CD4-positive, alpha-beta T cell treated with Interleukin-15 for 1 hour (primary cell): ENCODE results near the gene SCYL3.
"Not testable (repeated sequence)": the region's sequence is repeated elsewhere in the genome, so short reads cannot be mapped to it uniquely, and the experiment has no call there.

ENCODE experiments used
- DNase-seq: peaks from one replicate; pipeline ENCODE4 v3.0.0-alpha.2; 2020

Gene SCYL3

GRCh38 chr1:169869426-169869825 is 24.3 kb downstream of the SCYL3 start:
- DNase-seq = no peak

- no peak for DNase-seq
These were observed 24.7 kb downstream of the SCYL3 start for GRCh38 chr1:169868978-169869377.

GRCh38 chr1:169867012-169867675 is 26.6 kb downstream of the SCYL3 start:
- no peak for DNase-seq

- no peak for DNase-seq
These were observed 27.1 kb downstream of the SCYL3 start for GRCh38 chr1:169866577-169866976.

GRCh38 chr1:169864531-169864930 is 29.2 kb downstream of the SCYL3 start:
- not testable (repeated sequence) for DNase-seq

GRCh38 chr1:169860750-169861149 is 32.9 kb downstream of the SCYL3 start:
- no peak for DNase-seq

GRCh38 chr1:169860187-169860586 is 33.5 kb downstream of the SCYL3 start:
- DNase-seq = no peak

- no peak for DNase-seq
These were observed 34.7 kb downstream of the SCYL3 start for GRCh38 chr1:169859001-169859400.

- no peak for DNase-seq
These were observed 35.2 kb downstream of the SCYL3 start for GRCh38 chr1:169858467-169858866.

GRCh38 chr1:169853341-169853740 is 40.4 kb downstream of the SCYL3 start:
- DNase-seq = no peak

GRCh38 chr1:169849346-169850022 is 44.2 kb downstream of the SCYL3 start:
- no peak for DNase-seq

GRCh38 chr1:169848456-169848855 is 45.2 kb downstream of the SCYL3 start:
- no peak for DNase-seq

- DNase-seq = no peak
These were observed 48.6 kb downstream of the SCYL3 start for GRCh38 chr1:169844941-169845608.

GRCh38 chr1:169838942-169839341 is 54.8 kb downstream of the SCYL3 start:
- no peak for DNase-seq

GRCh38 chr1:169836198-169836597 is 57.5 kb downstream of the SCYL3 start:
- DNase-seq = no peak

- DNase-seq = no peak
These were observed 58.0 kb downstream of the SCYL3 start for GRCh38 chr1:169835647-169836046.

GRCh38 chr1:169834869-169835268 is 58.8 kb downstream of the SCYL3 start:
- DNase-seq = no peak

GRCh38 chr1:169833179-169833901 is 60.4 kb downstream of the SCYL3 start:
- no peak for DNase-seq

GRCh38 chr1:169829671-169830070 is 64.0 kb downstream of the SCYL3 start:
- DNase-seq = no peak

GRCh38 chr1:169824153-169824552 is 69.5 kb downstream of the SCYL3 start:
- DNase-seq = no peak

- no peak for DNase-seq
These were observed 72.2 kb downstream of the SCYL3 start for GRCh38 chr1:169821500-169821899.

GRCh38 chr1:169816617-169817016 is 77.1 kb downstream of the SCYL3 start:
- no peak for DNase-seq

GRCh38 chr1:169814265-169814664 is 79.4 kb downstream of the SCYL3 start:
- no peak for DNase-seq

GRCh38 chr1:169812131-169812530 is 81.6 kb downstream of the SCYL3 start:
- no peak for DNase-seq
